Astrocyte (in vitro differentiated cells and primary cell): ENCODE data around the gene VRTN. TPM values are rescaled to one million over a fixed set of nuclear protein-coding genes. Genes with fewer than 3 reads are reported as not detected.

ENCODE experiments used
- DNase-seq: peaks from one replicate; pipeline ENCODE4 v3.0.0-alpha.2; 2010; ENCODE audit warnings: low read depth
- FAIRE-seq: peaks from 2 replicates; lab custom pipeline; 2011; peaks lifted over from hg19 to GRCh38; lab: Jason Lieb, UNC
- H2AFZ ChIP-seq: 2 replicates; pipeline ENCODE4 v1.6.0; 2012; ENCODE audit warnings: low read depth, low read length, inconsistent platforms
- H3K27ac ChIP-seq: 2 replicates; pipeline ENCODE4 v1.5.1; 2011; ENCODE audit warnings: low read depth, low read length, inconsistent platforms
- H3K27me3 ChIP-seq: 2 replicates; pipeline ENCODE4 v1.6.0; 2011; ENCODE audit warnings: low read length, inconsistent platforms; ENCODE audit not compliant: insufficient read depth
- H3K36me3 ChIP-seq: 2 replicates; pipeline ENCODE4 v1.5.1; 2011; ENCODE audit warnings: low read length, inconsistent platforms; ENCODE audit not compliant: insufficient read depth
- H3K4me1 ChIP-seq: 2 replicates; pipeline ENCODE4 v1.5.1; 2011; ENCODE audit warnings: low read length, inconsistent platforms; ENCODE audit not compliant: insufficient read depth
- H3K4me2 ChIP-seq: 2 replicates; pipeline ENCODE4 v1.6.0; 2012; ENCODE audit warnings: low read length, inconsistent platforms
- H3K4me3 ChIP-seq: 2 replicates; pipeline ENCODE4 v1.5.1; 2011; ENCODE audit warnings: low read depth, mild to moderate bottlenecking, low read length, inconsistent platforms; ENCODE audit not compliant: insufficient read depth
- H3K79me2 ChIP-seq: 2 replicates; pipeline ENCODE4 v1.6.0; 2012; ENCODE audit warnings: mild to moderate bottlenecking, low read length, inconsistent platforms; ENCODE audit not compliant: insufficient read depth
- H3K9ac ChIP-seq: 2 replicates; pipeline ENCODE4 v1.6.0; 2012; ENCODE audit warnings: mild to moderate bottlenecking, low read length, inconsistent platforms
- H3K9me3 ChIP-seq: 2 replicates; pipeline ENCODE4 v1.5.1; 2012; ENCODE audit warnings: low read depth, mild to moderate bottlenecking, low read length, inconsistent platforms; ENCODE audit not compliant: insufficient read depth
- H4K20me1 ChIP-seq: 2 replicates; pipeline ENCODE4 v1.6.0; 2012; ENCODE audit warnings: low read length, inconsistent platforms; ENCODE audit not compliant: insufficient read depth
- H3K27ac Mint-ChIP-seq: one replicate; pipeline ENCODE4 v1.8.0; 2021; ENCODE audit warnings: mild to moderate bottlenecking, mixed read lengths; ENCODE audit not compliant: unreplicated experiment
- H3K27me3 Mint-ChIP-seq: one replicate; pipeline ENCODE4 v1.8.0; 2021; ENCODE audit warnings: low read depth, mixed read lengths; ENCODE audit not compliant: unreplicated experiment
- H3K36me3 Mint-ChIP-seq: one replicate; pipeline ENCODE4 v1.8.0; 2021; ENCODE audit warnings: low read depth, mixed read lengths; ENCODE audit not compliant: unreplicated experiment
- H3K4me1 Mint-ChIP-seq: one replicate; pipeline ENCODE4 v1.8.0; 2021; ENCODE audit warnings: low read depth, mixed read lengths; ENCODE audit not compliant: unreplicated experiment
- H3K4me3 Mint-ChIP-seq: one replicate; pipeline ENCODE4 v1.8.0; 2021; ENCODE audit warnings: mild to moderate bottlenecking, moderate library complexity, mixed read lengths; ENCODE audit not compliant: unreplicated experiment
- H3K9me3 Mint-ChIP-seq: one replicate; pipeline ENCODE4 v1.8.0; 2021; ENCODE audit warnings: mild to moderate bottlenecking, mixed read lengths; ENCODE audit not compliant: unreplicated experiment
- EZH2 ChIP-seq: IDR thresholded peaks from 2 replicates; pipeline ENCODE4 v1.6.1; 2012; ENCODE audit warnings: mild to moderate bottlenecking, low read length, inconsistent platforms; ENCODE audit not compliant: insufficient read depth
- total RNA-seq: library from RNA; stranded (reverse); gene quantifications from 2 replicates; pipeline ENCODE4 v1.2.1, GENCODE V29; 2021
- TF ChIP-seq, protein P1 (sequence below): IDR thresholded peaks from 2 replicates; pipeline ENCODE4 v1.5.1; 2011; ENCODE audit warnings: low read depth, mild to moderate bottlenecking, inconsistent platforms, low read length, moderate library complexity; ENCODE audit not compliant: insufficient read depth

Gene VRTN
- total RNA-seq, 1 donor from 2014 or later, result 0.16 TPM

DNA sequence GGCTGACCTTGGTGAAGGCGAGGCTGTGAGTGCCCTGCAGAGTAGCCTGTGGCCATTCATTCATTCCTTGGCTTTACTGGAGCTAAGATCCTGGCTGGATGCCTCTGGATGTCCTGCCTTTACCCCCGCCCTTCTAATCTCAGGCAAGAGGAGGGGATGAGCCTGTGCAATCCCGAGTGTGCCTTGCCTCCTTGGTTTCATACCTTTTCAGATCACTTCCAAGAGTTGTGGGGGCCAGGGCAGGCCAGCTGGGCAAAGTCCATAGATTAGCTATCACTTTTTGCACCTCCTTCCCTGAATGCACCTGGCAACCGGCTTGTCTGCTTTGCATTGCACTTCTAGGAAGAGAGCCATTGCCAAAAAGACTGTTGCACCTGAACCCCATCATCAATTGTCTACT, 1.5 kb downstream of the VRTN start:
- H3K4me2 ChIP-seq, result no peak overlapping the region
- H3K27me3 Mint-ChIP-seq, result peaks cover 31% of the 10 kb centered on the region
- H3K9ac ChIP-seq, result no peak overlapping the region
- H3K79me2 ChIP-seq, result no peaks in the 10 kb centered on the region
- no peaks in the 10 kb centered on the region for H4K20me1 ChIP-seq
- no peak overlapping the region for H3K4me3 Mint-ChIP-seq
- no peaks in the 10 kb centered on the region for H3K36me3 Mint-ChIP-seq
- FAIRE-seq, result no peak
- TF ChIP-seq, protein P1, sequence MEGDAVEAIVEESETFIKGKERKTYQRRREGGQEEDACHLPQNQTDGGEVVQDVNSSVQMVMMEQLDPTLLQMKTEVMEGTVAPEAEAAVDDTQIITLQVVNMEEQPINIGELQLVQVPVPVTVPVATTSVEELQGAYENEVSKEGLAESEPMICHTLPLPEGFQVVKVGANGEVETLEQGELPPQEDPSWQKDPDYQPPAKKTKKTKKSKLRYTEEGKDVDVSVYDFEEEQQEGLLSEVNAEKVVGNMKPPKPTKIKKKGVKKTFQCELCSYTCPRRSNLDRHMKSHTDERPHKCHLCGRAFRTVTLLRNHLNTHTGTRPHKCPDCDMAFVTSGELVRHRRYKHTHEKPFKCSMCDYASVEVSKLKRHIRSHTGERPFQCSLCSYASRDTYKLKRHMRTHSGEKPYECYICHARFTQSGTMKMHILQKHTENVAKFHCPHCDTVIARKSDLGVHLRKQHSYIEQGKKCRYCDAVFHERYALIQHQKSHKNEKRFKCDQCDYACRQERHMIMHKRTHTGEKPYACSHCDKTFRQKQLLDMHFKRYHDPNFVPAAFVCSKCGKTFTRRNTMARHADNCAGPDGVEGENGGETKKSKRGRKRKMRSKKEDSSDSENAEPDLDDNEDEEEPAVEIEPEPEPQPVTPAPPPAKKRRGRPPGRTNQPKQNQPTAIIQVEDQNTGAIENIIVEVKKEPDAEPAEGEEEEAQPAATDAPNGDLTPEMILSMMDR, result no peak
- no peak for TF ChIP-seq EZH2
- no peak overlapping the region for H3K27ac ChIP-seq
- no peaks in the 10 kb centered on the region for H3K36me3 ChIP-seq
- DNase-seq, result no peak
- peaks cover 32% of the 10 kb centered on the region for H3K27me3 ChIP-seq
- H2AFZ ChIP-seq, result no peak overlapping the region
- no peaks in the 10 kb centered on the region for H3K4me1 ChIP-seq
- no peaks in the 10 kb centered on the region for H3K9me3 ChIP-seq
- H3K4me1 Mint-ChIP-seq, result peaks cover 6% of the 10 kb centered on the region
- no peaks in the 10 kb centered on the region for H3K9me3 Mint-ChIP-seq
- H3K4me3 ChIP-seq, result no peak overlapping the region
- H3K27ac Mint-ChIP-seq, result no peak overlapping the region

DNA sequence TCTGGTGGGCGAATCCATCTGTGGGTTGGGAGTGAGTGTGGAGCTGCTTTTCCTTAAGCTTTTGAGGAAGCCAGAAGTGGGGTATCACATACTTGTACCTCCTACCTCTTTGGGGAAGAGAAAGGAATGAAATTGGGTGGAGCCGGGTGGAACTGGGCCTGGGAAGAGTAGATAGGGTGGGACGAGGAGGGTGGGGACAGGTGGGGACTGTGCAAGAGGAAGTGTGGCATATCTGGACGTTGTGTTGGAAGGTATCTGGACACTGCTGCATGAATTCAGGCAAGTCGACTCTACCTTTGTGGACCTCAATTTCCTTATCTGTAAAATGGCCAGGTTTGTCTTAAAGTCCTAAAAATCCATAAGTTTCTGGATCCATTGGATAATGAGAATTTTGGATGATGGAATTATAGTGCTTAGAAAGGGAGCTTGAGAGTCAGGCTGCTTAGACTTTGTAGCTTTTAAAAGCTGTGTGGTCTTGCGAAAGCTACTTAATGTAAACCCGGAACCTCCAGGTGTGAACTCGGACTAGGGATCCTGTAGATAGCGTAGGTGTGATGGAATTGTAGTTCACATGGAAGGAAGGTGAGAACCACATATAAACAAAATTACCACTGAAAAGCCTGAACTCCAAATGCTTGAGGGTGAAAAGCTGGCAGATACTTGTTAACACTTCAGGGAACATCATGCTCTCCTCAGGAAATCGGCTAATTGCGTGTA, 2.1 kb downstream of the VRTN start:
- Mint-ChIP-seq H3K27me3 (peaks cover 31% of the 10 kb centered on the region), H3K27ac (no peak overlapping the region), H3K4me1 (peaks cover 6% of the 10 kb centered on the region), H3K36me3 (no peaks in the 10 kb centered on the region), H3K4me3 (no peak overlapping the region), H3K9me3 (no peaks in the 10 kb centered on the region)
- no peak overlapping the region for H2AFZ ChIP-seq
- H3K4me2 ChIP-seq, result no peak overlapping the region
- H3K4me3 ChIP-seq, result no peak overlapping the region
- no peaks in the 10 kb centered on the region for H3K79me2 ChIP-seq
- DNase-seq (no peak), FAIRE-seq (no peak)
- H3K27me3 ChIP-seq, result peaks cover 32% of the 10 kb centered on the region
- H3K4me1 ChIP-seq, result no peaks in the 10 kb centered on the region
- H3K9ac ChIP-seq, result no peak overlapping the region
- no peaks in the 10 kb centered on the region for H3K9me3 ChIP-seq
- no peak overlapping the region for H3K27ac ChIP-seq
- TF ChIP-seq, protein P1, result no peak
- TF ChIP-seq EZH2, result no peak
- H3K36me3 ChIP-seq, result no peaks in the 10 kb centered on the region
- no peaks in the 10 kb centered on the region for H4K20me1 ChIP-seq

DNA sequence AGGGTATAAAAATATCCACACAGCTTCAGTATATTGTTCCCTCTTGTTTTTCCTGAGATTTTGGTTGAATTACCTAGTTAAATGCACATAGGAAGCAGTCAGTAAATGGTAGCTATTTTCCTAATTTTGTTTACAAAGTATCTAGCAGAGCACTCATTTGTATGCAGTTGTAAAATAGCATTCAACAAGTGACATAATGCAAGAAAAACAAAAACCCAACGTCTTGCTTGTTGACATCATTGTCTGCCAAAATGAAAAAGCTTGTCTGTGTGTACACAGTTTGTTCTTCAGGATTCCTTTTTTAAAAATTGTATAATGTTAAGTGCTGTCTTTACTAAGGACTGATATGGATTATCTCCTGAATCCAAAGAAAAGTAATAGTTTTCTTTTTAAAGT, 2.7 kb downstream of the VRTN start:
- FAIRE-seq, result no peak
- Histone ChIP-seq H3K4me3 (no peak overlapping the region), H3K79me2 (no peaks in the 10 kb centered on the region), H3K9me3 (no peaks in the 10 kb centered on the region), H3K4me2 (no peak overlapping the region), H2AFZ (no peak overlapping the region), H3K36me3 (no peaks in the 10 kb centered on the region), H3K27me3 (peaks cover 32% of the 10 kb centered on the region), H3K9ac (no peak overlapping the region), H4K20me1 (no peaks in the 10 kb centered on the region), H3K27ac (no peak overlapping the region), H3K4me1 (no peaks in the 10 kb centered on the region)
- Mint-ChIP-seq H3K27me3 (peaks cover 31% of the 10 kb centered on the region), H3K9me3 (no peaks in the 10 kb centered on the region), H3K36me3 (no peaks in the 10 kb centered on the region), H3K4me1 (peaks cover 6% of the 10 kb centered on the region), H3K27ac (no peak overlapping the region), H3K4me3 (no peak overlapping the region)
- no peak for DNase-seq
- TF ChIP-seq EZH2, result no peak
- TF ChIP-seq, protein P1, result no peak
